ENCODE data around the gene SCAND1.
"Not testable (repeated sequence)": the region's sequence is repeated elsewhere in the genome, so short reads cannot be mapped to it uniquely, and the experiment has no call there.

The SCAND1 gene
- 12.8 to 44.4 (median 27.9) reads per million in 18 experiments for total RNA-seq

DNA sequence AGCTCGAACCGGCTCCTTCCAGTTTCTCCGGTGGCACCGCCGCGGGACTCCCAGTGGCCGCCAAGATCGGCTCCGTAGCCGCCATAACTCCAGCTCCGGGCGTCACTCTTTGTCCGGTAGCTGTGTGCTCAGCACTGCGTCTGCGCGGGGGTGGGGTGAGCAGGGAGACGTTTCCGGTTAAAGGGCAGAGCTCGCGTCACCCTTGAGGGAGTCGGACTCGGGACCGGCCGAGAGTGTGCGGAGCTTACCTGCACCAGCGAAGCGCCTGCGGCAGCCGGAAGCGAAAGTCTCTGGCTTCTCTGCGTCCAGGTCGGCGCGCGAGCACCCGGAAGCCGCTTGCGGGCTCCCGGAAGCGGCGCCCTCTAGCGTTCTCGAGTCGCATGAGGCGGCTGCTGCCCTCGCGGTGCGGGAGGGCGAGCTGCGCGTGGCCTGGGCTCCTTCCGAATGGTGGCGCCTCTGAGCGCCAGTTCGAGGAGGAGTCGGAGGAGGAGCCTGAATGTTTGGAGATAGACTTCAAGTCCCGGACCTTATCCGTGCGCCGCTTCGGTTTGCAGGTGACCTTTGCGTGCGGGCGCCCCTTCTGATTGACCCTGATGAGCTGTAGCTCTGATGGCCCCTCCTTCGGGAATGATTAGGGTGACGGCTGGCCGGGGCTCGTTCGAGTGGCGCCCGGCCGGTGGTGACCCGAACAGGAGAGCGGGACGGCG, at the start of gene SCAND1:
TSS of gene SCAND1 (minus strand) at position 303 of the 707 bp plus-strand sequence. CDS start at position 85, 218 bp downstream.
- peak; percentile 97 to 98 for DNase-seq

DNA sequence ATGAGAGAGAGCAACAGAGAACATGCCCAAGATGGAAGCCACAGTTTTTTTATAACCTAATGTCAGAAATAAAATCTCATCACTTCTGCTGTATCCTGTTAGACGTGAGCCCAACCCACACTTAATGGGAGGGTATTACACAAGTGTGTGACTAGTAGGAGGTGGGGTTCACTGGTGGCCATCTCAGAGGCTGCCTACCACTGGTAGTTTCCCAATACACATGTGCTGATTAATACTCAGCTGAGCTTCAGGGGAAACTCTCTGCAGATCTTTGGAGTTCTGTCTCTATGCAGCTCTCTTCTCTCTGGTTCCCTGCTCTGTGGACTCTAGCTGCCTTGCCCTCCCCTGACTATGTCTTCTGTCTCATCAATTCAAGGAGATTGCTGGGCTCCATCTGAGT, 49.7 kb upstream of the SCAND1 start:
- DNase-seq, result peak; percentile 93 to 96

DNA sequence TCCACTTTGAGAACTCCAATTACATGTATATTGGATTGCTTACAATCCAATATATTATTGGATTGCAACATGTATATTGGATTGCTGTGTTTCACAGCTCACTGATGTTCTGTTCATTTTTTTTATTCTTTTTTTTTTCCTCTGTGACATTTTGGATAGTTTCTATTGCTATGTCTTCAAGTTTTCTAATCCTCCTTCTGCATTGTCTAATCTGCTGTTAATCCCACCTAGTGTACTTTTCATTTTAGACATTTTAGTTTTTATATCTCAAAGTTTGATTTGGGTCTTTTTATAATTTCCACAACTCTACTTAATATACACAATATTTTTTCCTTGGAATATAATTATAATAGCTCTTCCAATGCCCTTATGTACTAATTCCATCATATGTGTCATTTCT, 48.6 kb upstream of the SCAND1 start:
- no peak for DNase-seq

DNA sequence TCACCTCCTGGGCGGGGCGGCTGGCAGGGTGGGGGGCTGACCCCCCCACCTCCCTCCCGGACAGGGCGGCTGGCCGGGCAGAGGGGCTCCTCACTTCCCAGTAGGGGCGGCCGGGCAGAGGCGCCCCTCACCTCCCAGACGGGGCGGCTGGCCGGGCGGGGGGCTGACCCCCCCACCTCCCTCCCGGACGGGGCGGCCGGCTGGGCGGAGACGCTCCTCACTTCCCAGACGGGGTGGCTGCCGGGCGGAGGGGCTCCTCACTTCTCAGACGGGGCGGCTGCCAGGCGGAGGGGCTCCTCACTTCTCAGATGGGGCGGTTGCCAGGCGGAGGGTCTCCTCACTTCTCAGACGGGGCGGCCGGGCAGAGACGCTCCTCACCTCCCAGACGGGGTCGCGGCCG, 47.0 kb upstream of the SCAND1 start:
- DNase-seq, result not testable (repeated sequence)

DNA sequence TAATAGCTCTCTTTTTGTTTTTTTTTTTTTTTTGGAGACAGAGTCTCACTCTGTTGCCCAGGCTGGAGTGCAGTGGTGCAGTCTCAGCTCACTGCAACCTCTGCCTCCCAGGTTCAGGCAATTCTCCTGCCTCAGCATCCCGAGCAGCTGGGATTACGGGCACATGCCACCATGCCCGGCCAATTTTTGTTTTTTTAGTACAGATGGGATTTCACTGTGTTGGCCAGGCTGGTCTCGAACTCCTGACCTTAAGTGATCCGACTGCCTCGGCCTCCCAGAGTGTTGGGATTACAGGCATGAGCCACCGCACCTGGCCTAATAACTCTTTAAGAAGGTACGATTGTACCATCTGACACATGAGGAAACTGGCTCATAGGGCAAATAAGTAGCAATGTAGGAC, 42.2 kb upstream of the SCAND1 start:
- not testable (repeated sequence) for DNase-seq

DNA sequence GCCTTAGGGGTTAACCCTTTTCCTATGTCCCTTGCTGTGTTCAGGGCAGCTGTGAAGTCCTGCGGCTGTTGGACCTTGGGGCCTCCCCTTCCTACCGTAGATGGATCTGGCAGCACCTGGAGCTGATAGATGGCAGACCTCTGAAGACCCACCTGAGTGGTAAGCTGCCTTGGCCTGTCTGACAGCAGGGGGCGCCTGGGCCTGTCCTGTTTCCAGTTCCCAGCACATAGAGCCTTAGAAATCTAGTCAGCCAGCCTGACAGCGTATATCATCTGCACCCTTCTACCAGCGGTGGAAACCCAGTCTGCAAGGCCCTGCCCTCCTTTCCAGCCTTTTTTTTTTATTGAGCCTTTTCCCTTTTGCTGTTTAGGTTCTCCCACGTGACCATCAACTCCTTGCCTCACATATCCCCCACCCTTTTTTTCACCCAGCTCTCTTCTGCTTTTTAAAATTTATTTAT, 40.7 kb upstream of the SCAND1 start:
- peak; percentile 65 to 82 for DNase-seq

DNA sequence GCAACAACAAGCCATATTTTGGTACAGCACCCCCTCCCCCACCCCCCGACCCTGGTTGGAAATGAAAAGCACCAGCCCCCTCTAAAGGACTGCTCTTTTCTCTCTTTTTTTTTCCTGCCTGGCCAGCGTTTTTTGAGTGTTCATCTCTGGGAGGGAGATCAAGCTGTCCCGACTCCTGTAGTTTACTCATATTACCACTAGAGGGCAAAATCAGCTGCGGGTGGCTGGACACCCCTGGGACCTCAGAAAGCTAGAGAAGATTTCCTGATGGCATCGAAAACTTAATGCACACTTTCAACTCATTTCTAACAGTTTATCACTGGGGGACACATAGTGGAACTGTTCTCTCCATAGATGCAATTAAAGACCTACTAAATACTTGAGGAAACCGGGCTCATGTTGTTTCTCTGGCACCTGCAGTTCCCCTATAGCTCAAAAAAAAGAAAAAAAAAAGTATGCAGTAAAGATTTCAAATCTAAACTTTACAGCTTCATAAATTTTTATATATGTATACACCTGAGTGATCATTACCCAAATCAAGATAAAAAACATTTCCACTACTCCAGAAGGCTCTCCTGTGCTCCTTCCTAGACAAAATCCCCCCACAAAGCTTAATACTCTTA, 38.5 kb upstream of the SCAND1 start:
- peak; percentile 70 to 78 for DNase-seq

DNA sequence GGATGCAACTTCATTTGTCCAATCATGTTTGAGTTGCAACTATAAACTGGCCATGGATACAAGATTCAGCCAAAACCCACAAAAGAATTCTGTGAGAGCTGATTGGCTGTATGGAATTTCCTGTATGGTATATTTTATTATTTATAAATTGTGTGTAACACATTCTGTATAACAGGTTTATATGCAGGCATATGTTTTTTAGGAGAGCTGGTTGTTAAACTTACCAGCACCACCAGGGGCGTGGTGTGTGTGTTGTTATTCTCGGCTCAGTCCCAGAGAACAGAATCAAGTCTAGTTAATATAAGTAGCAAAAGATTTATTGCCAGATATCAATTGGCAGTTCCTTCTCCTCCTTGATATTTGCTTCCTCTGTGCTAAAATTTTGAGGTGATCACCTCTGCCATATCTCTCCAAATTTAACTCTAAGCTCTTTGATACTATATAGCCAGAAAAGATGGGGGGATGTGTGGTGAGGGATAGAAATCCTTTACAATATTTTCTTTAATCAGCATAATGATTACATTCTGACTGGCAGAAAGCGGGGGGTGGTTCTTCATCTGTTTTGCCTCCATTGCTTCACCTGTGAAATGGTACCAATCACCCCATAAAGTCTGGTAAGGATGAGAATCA, 37.0 kb upstream of the SCAND1 start:
- DNase-seq, result peak; percentile 21 to 29

DNA sequence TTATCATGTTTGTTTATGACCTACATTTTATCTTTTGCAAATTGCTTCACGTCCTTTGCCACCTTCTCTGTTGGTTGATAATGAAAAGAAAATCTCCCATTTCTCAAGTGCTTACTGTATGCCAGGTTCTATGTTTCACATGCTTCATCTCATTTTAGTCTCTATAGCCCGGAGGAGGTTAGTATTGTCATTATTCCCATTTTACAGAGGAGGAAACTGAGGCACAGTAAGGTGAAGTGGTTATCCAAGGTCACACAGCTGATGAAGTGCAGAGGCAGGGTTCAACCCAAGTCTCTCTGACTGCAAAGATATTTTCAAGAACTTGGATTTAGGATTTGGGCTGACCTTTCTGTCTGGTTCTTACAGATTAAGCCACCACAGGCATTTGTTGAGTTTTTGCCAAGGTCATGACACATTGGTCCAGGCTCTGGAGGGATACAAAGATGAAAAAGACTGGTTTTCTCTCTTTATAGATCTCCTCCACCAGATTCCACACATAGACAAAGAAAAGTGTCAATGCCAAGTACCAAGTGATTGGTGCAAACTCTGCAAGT, 34.7 kb upstream of the SCAND1 start:
- no peak for DNase-seq

DNA sequence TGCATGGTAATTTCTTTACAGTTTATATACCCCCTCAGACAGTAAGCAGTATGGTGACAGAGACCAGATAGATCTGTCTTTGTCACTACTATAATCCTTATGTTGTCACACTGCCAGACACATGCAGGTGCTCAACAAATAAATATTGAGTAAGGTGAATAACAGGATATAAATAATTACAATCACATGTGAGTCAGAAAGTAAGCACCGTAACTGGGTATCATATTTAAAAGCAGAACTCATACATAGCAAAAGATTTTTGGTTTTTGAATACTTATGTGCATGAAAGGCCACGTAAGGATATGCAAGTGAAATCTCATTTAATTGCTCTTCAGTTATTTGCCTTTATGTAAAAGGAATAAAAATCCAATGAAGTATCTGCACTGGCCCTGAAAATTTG, 31.5 kb upstream of the SCAND1 start:
- no peak for DNase-seq

DNA sequence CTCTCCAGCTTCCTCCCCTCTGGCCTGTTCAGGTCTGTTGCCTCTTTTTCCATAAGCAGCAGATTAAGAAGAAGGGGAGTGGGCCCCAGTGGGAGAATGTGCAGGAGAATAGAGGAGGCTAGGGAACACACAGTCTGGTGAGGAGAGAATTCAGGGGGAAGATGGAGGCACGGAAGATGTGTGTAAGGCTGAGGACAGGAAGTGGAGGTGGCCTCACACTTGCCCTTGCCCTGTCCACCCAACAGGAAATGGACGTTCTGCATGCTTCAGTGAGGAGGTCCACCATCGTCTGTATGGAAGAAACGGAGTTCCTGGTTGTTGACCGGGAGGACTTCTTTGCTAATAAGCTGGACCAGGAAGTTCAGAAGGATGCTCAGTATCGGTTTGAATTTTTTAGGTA, 30.1 kb upstream of the SCAND1 start:
- peak; percentile 3 to 15 for DNase-seq

DNA sequence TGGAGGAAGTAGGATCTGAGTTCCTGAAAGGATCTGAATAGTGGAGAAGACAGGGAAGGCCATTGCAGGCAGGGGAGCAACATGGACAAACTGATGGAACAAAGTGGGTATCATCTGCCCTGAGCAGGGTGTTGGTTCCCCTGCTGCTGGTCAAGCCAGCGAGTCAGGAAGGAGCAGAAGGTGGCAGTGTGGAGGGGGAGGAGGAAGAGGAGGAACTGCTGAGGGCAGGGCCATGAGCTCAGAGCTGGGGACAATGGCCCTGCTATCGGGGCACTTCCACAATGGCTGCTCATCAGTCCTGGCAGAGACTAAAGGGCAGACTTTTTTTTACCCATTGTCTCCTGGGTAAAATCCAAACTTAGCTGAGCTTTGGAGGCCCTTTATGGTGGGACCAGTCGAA, 27.7 kb upstream of the SCAND1 start:
- DNase-seq, result peak in 1 of 2 donors; percentile 31

DNA sequence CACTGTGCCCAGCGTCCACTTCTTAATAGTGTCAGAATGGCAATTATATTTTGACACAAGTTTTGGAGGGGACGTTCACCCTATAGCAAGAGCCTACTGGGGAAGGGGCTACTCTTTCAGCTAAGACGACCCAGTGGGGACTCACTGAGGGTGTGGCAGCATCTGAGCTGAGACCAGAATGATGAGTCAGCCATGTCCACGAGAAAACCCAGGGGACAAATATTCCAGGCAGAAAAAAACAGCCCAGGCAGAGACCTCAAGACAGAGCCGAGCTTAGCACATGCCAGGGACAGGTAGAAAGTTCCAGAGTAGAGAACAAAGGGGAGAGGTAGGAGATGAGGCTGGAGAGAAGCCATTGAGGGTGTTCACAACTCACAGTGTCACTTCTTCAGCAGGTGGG, 25.2 kb upstream of the SCAND1 start:
- DNase-seq, result no peak

DNA sequence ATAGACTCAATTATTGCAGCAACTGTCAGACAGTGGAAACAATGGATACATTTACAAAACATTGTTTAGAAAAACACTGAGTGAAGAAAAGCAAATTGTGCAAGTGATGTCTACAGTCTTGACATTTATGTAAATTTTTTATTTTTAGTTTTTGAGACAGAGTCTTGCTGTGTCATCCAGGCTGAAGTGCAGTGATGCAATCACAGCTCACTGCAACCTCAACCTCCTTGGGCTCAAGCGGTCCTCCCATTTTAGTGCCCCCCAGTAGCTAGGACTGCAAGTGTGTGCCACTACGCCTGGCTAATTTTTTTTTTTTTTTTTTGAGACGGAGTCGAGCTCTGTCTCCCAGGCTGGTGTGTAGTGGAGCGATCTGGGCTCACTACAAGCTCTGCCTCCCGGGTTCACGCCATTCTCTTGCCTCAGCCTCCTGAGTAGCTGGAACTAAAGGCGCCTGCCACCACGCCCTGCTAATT, 23.8 kb upstream of the SCAND1 start:
- peak; percentile 79 to 92 for DNase-seq

DNA sequence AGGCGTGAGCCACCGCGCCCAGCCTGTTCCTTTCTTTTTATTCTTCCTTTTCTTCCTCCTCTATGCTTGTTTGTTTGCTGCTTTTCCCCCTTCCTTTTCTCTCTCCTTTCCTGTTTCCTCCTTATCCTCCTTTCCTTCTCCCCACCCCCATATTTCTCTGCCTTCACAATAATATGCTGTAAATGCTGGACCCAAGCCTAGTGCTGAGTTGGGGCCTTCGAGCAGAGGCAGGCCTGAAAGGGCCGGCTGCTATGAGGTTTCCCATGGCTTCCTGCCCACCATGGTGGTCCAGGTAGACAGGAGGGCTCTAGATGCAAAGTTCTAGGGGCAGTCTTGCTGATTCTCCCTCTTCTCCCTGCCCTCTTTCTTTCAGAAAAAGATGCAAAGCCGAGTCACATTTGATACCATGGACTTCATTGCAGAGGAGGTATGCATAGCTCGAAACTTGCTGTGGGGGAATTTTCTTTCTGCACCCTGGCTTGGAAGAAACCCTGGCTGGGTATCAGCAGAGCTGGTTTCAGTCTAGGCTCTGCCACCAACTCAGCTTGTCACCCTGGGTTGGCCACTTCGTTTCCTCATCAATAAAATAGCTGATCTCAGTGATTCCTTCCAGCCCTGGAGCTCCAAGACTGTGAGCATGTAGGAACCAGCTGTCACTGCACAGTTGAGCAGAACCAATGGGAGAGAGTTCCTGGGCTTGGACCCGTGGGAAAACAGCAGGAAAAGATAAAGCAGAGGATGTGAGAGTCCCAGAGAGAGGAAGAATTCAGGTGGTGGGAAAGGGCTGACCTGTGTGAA, 21.5 kb upstream of the SCAND1 start:
- DNase-seq, result no peak

DNA sequence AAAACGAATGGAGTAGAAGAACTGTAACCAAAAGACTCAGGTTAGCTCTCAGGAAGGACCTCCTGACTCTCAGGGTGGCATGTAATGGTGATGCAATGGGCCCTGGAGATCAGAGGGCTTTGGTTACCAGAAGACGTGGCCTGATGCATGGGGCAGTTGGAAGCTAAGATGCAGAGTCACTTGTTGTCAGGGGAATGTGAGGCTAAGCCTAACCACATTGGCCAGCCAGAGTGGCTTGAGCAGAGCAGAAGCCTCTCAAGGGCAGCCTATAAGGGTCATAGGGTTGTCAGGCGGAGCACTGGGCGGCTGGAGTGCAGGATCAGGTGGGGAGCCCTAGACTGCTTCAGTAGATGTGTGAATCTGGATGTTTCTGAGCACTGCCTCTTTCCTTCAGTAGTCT, 20.0 kb upstream of the SCAND1 start:
- no peak for DNase-seq

DNA sequence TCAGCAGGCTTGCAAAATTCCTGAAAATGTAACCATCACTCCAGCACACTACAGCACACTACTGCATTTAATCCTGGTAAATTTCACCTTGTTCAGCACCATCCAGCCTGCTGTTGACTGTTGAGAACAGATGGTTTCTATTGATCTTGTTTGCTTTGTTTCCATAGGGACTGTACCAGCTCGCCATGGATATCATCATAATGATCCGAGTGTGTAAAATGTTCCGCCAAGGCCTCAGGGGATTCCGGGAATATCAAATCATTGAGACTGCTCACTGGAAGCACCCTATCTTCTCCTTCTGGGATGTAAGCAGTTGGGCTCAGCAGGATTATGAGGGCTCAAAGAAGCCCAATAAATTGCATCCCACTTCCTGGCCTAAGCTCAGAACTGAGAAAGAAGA, 18.2 kb upstream of the SCAND1 start:
- DNase-seq, result no peak

DNA sequence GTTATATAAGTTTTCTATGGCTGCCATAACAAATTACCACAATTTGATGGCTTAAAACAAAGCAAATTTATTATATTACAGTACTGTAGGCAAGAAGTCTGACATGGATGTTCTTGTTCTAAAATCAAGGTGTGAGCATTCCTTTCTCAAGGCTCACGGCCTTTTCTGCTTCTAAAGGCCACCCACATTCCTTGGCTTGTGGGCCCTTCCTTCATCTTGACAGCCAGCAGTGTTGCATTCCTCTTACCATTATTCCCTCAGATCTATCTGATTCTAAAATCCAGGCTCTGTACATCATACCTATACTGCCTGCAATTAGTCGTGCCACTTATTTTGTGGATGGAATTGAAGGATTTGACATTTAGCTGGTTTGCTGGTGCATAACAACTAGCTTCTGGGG, 17.7 kb upstream of the SCAND1 start:
- no peak for DNase-seq

DNA sequence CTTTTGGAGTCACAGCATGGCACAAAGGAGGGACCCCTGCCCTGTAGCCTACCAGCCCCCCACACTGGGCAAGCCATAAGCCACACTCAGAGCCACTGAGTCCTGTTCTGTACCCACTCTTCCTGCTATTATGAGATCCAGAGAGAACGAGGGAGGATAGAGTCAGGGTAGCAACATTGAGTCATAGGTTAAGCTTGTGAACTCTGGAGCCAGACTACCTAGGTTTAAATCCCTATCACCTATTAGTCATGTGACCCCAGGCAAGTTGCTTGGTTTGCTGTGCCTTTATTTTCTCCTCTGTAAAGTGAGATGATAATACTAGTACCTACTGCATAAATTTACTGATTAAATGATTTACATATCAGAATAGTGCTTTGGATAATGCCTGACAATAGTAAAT, 14.6 kb upstream of the SCAND1 start:
- no peak for DNase-seq

DNA sequence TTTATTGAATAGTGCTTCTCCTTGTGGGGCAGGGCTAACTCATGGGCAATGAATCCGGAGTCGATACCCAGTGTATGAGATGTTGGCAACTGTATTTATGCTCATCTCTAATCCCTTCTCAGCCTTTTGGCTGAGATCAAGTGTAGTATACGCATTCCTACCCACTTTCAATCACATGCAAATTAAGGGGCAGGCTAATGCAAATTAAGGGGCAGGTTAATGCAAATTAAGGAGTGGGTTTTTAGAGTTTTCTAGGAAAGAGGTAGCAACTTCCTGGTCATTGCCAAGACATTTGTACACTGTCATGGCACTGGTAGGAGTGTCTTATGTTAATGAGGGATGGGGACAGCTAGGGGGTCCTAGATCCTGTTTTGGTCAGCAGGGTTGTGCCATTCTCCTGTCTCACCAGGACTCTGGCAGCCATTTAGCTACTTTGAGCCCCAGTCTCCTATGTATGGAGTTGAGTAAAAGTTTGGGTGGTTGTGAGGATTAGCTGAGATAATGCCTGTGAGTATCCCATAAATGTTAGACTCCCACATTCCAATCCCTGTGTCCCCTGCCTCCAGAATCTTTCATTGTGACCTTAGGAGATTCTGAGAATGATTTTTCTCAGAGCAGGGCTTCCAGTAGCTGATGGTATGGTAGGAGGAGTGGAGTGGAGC, 13.8 kb upstream of the SCAND1 start, which contains the start of gene CNBD2:
TSS of gene CNBD2 (plus strand) at position 612 of the 662 bp plus-strand sequence. CDS start 173 bp downstream, outside the sequence.
- DNase-seq, result no peak

DNA sequence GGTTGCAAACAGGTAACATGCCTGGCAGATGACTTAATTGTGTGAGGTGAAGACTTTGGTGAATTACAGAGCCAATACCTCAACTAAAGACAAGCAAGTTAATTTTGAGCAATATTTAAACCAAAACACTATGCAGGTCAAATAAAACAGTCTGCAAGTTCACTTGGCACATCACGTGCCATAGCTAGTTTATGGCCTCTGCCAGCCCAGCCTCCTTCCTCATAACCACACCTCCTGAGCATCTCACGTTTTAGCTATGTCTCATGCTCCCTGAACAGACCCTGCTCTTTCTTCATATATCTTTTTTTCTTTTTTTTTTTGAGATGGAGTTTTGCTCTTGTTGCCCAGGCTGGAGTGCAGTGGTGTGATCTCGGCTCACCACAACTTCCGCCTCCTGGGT, 9.6 kb upstream of the SCAND1 start:
- DNase-seq, result no peak

DNA sequence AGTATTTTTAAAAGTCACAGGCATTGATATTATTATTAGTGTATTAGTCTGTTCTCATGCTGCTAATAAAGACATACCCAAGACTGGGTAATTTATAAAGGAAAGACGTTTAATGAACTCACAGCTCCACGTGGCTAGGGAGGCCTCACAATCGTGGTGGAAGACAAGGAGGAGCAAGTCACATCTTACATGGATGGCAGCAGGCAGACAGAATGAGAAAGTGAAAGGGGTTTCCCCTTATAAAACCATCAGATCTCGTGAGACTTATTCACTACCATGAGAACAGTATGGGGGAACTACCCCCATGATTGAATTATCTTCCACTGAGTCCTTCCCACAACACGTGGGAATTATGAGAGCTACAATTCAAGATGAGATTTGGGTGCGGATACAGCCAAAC, 5.0 kb upstream of the SCAND1 start:
- DNase-seq, result not testable (repeated sequence)

All from inflammatory macrophage (primary cell).